ENCODE data around the gene SLC6A5. TPM values are rescaled to one million over a fixed set of nuclear protein-coding genes. Genes with fewer than 3 reads are reported as not detected.

SLC6A5 gene
- polyA plus RNA-seq, 3 donors from 2014 or later = not detected

DNA sequence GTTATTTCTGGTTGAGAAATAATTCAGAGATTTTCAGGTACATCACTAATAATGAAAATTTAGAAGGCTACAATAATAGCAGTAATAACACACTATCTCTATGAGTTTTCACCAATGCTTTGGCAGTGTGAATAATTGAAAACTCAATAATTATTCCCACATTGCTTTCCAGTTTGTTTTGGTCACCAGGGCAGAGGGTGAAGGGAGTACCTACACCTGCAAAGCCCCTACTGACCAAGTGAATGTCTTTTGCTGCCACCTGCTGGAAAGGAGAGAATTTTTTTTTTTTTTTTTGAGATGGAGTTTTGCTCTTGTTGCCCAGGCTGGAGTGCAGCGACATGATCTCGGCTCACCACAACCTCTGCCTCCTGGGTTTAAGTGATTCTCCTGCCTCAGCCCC, 73.2 kb downstream of the SLC6A5 start:
- Mint-ChIP-seq H3K27ac (no peak overlapping the region), H3K36me3 (no peaks in the 10 kb centered on the region), H3K9me3 (peaks cover 0 to 7% (median 2%) of the 10 kb centered on the region in 6 donors), H3K27me3 (ENCODE audit: low read depth in 3 of 3) (peaks cover 18 to 30% (median 20%) of the 10 kb centered on the region in 3 donors), H3K4me3 (no peak overlapping the region), H3K4me1 (peaks cover 0 to 8% of the 10 kb centered on the region in 2 donors)
- no peak for DNase-seq

DNA sequence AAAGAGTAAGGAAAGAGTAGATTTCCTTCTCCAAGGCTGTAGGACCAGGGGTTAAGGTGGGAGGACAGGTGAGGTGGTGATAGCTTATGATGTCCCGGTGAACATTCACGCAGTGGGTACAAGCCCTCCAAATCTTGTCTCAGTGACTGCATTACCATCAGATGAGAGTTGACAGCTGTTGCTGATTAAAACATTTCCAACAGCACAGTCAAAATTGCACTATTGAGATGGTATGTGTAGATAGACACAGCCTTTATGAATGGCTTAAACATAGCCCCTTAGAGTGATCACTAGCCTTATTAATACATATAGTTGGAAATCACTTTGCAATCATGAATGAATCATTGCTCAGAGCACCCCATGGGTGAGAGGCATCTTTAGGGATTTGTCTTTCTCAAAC, 77.2 kb downstream of the SLC6A5 start:
- no peaks in the 10 kb centered on the region for H3K36me3 Mint-ChIP-seq
- H3K27ac Mint-ChIP-seq = no peak overlapping the region
- DNase-seq = no peak
- H3K9me3 Mint-ChIP-seq = no peaks in the 10 kb centered on the region
- no peaks in the 10 kb centered on the region for H3K4me1 Mint-ChIP-seq
- peaks cover 6 to 15% (median 14%) of the 10 kb centered on the region in 3 donors for H3K27me3 Mint-ChIP-seq (ENCODE audit: low read depth in 3 of 3)
- no peak overlapping the region for H3K4me3 Mint-ChIP-seq

DNA sequence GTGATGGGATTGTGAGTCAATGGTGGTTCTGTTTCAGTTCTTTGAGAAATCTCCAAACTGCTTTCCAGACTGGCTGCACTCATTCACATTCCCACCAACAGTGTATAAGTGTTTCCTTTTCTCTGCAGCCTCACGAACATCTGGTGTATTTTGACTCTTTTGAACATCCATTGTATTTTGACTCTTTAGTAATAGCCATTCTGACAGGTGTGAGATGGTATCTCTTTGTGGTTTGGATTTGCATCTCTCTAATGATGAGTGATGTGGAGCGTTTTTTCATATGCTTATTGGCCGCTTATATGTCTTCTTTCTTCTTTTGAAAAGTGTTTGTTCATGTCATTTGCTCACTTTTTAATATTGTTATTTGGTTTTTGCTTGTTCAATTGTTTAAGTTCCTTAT, 89.4 kb downstream of the SLC6A5 start:
- peaks cover 0 to 5% (median 0%) of the 10 kb centered on the region in 6 donors for H3K9me3 Mint-ChIP-seq
- H3K27ac Mint-ChIP-seq = no peak overlapping the region

DNA sequence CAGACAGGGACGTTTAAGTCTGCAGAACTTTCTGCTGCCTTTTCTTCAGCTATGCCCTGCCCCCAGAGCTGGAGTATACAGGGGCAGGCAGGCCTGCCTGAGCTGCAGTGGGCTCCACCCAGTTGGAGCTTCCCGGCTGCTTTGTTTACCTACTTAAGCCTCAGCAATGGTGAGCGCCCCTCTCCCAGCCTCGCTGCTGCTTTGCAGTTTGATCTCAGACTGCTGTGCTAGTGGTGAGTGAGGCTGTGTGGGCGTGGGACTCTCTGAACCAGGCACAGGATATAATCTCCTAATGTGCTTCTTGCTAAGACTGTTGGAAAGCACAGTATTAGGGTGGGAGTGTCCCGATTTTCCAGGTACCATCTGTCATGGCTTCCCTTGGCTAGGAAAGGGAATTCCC, 108.5 kb downstream of the SLC6A5 start:
- Mint-ChIP-seq H3K27me3 (ENCODE audit: low read depth in 3 of 3) (no peaks in the 10 kb centered on the region), H3K36me3 (no peaks in the 10 kb centered on the region), H3K27ac (no peak overlapping the region), H3K4me3 (no peak overlapping the region), H3K9me3 (peaks cover 6 to 40% (median 10%) of the 10 kb centered on the region in 6 donors), H3K4me1 (no peaks in the 10 kb centered on the region)
- no peak for DNase-seq

More for the DNA sequence above, 89.4 kb downstream of the SLC6A5 start:
- H3K4me3 Mint-ChIP-seq = no peak overlapping the region
- no peaks in the 10 kb centered on the region for H3K4me1 Mint-ChIP-seq
- no peak for DNase-seq
- no peaks in the 10 kb centered on the region for H3K36me3 Mint-ChIP-seq
- peaks cover 0 to 2% (median 0%) of the 10 kb centered on the region in 3 donors for H3K27me3 Mint-ChIP-seq (ENCODE audit: low read depth in 3 of 3)

Other genes starting within 250 kb of the SLC6A5 start
- gene HTATIP2, start 235.9 kb upstream of the SLC6A5 start, polyA plus RNA-seq = 10 to 100 TPM; 61.2 to 67.9 (median 61.6) TPM
- gene PRMT3, start 211.9 kb upstream of the SLC6A5 start, polyA plus RNA-seq = 1 to 10 TPM; 4.2 to 5.1 (median 5.0) TPM
- gene NELL1, start 70.0 kb downstream of the SLC6A5 start, polyA plus RNA-seq = not detected

Measured in immature natural killer cell (primary cell).